Activated CD4-positive, alpha-beta T cell treated with anti-CD3 and anti-CD28 coated beads, Interleukin-10, Interleukin-2, amounts not matched to agents 100 ng/mL and 50 ng/mL, durations not matched to agents 16 hours and 8 hours (primary cell): ENCODE results near the gene CENPP.

ENCODE experiments used
- DNase-seq: peaks from one replicate; pipeline ENCODE4 v3.0.0-alpha.2; 2020

The CENPP gene

DNA sequence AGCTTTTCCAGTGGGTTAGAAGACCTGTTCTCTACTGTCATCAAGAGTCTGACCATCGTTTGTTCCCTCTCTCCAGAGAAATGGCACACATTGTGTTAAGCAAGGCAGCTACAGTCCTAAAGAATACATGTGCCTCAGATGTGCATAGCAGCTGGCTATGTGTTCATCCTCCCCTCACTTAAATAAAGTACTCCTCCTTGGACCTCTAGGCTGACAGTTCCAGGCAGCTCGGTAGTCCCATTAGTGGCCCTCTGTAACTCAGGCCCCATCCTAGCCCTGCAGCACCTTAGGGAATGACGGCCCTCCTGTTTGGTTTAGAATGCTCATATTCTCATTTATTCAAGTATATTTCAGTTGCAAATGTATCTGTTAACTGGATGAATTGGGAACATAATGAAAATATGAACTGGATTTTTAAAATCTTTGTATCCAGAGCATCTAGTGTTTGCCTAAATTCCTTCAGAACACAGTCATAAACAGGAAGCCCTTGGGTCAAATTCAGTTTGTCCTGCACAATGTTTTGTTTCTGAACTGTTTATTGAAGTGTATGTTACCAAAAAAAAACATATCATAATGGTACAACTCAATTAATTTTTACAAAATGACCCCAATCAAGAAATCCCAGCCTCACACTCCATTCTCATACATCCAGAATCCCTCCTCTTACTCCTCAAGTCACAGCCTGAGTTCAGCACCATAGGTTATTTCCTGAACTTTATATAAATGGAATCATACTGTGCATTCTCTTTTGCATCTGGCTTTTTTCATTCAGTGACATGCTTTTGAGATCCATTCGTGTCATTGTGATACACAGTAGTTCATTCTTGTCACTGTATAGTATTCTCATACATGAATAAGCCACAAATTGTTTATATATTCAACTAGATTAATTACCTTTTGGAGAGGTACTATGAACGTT lies 158.1 kb downstream of the CENPP start:
- DNase-seq, result no peak

DNA sequence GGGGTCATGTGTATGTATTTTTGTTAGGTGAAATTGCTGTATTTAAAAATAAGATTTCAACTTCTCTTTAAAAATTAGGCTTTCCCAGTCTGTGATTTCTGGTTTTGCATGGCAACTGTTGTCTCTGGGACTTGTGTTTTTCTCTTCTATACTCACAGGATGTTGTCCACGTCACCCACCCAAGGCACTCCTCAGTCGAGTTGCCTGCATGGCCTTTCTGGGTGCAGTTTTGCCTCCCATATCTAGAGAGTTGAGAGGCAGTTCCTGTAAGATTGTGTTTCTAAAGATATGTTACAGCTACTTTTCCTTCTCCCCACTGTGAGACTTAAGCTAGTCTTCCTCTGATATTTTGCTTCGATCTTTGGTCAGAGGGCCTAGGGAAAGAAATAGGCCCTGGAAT lies 158.8 kb downstream of the CENPP start:
- no peak for DNase-seq

DNA sequence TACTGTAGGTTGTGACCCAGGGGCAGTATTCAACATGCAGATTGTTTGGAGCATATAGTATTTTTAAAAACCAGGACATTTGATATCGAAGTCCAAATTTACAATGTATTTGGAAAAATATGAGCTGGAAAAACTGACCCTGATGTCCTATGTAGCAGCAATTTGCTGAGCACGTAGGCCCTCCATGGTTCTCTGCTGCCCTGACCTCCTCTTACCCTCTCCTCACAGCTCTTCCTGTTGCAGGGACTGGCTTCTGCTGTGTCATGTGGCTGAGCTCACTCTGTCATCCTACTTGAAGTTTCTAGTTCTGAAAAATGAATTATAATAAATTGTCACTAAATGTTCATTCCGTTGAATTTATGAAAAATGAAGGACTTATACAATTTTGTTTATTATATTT lies 160.6 kb downstream of the CENPP start:
- DNase-seq, result no peak

DNA sequence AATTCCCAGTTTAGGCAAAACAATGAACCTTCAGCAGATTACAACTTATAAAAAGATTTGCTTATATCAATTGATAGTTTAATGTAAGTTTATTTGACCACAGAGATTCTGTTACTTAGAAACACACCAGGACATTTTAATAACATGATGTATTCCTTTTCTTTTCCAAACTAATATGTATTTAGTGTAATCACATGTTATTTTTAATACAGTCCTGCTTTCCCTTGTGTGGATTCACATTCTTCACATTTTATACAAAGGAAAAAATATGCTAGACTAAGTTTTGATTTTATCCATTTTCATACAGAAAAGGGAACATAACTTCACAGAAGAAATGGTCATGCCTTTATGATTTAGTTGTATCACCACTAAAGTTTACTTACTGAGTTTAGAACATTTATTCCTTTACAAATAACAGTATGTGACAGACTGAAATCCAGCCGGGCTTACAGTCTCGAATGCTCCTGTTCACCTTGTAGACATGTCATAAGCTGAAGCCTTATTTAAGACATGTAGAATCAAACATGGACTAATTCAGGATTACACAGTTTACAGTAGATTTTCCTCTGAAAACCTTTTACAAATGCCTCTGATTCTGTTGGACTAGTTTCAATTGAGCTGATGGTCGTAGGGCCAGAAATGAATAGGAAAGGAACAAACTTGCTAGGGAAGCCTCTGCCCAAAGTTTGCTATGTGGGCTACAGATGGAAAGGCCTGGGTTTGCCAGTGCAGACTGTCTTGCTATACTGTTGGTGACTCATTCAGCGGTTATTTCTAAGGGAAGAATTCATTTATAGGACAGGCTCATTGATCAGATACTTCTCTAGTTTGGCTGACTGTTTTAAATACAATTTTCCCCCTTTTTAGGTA lies 163.2 kb downstream of the CENPP start:
- no peak for DNase-seq

DNA sequence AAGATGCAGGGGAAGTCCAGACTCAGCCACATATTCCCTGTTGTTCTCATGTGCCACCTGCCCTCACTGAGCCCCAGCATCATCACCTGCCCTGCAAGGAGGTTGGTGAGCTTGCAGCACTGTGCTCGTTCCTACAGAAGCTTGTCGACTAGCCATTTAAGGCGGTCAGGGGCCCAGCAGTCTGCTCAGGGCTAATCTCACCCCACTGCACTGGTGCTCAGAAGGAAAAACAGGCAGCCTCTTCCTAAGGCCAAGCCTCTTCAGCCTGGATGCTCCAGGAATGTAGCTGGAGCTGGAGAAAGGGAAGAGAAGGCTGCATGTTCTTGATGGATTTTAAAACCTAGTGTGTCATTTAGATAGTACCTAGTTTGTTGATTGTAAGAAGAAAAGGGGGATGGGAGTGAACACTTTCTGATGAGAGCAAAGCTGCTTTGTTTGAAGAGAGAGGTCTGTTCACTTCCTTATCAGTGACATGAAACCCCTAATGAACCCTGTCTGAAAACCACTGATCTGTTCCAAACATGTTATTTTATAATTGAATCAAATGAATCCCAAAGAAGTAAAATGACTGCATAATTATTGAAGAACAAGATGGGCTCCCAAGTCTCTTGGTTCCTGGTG lies 167.1 kb downstream of the CENPP start:
- no peak for DNase-seq

DNA sequence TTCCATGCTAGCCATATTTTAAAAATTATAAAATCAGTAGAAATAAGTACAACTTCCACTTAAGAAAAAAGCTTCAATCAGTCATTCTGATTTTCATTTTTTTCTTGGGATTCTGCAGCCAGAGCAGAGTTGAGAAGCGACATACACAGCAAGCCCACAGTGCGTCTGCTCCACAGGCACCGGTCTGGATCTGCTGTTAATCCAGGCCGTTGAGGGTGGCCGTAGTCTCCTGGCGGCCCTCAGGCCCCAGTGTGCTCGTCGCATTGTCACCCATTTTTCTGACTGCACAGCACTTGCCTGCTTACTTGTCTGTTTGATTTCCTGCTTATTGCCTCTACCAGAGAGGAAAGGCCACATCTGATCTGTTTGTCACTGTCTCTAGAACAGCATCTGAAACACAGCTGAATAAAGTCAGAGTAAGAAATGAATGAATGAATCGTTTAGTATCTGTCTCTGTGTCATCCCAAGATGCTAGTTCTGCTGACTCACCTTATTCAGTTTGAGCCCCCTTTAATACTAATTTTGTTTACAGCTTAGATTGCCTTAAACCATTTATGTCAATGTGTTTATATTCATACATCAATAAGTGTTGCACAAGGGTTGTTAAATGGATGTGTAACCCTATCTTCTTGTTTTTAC lies 168.1 kb downstream of the CENPP start:
- peak; percentile 10 for DNase-seq

DNA sequence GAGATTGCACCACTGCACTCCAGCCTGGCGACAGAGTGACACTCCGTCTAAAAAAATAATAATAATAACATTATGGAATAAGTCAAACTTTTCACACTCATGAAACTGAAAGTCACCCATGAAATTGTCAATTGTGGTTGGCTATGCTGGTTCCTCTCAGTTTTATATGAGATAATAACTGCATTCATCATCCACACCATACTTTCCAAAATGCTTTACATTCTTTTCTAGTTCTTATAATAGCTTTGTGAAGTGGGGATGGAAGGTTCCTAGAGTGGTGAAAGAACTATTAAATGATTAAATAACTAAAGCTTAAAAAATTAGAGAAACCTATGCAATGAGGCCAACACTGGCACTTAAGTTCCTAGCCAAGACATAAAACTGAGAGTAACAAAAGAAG lies 169.1 kb downstream of the CENPP start:
- no peak for DNase-seq

DNA sequence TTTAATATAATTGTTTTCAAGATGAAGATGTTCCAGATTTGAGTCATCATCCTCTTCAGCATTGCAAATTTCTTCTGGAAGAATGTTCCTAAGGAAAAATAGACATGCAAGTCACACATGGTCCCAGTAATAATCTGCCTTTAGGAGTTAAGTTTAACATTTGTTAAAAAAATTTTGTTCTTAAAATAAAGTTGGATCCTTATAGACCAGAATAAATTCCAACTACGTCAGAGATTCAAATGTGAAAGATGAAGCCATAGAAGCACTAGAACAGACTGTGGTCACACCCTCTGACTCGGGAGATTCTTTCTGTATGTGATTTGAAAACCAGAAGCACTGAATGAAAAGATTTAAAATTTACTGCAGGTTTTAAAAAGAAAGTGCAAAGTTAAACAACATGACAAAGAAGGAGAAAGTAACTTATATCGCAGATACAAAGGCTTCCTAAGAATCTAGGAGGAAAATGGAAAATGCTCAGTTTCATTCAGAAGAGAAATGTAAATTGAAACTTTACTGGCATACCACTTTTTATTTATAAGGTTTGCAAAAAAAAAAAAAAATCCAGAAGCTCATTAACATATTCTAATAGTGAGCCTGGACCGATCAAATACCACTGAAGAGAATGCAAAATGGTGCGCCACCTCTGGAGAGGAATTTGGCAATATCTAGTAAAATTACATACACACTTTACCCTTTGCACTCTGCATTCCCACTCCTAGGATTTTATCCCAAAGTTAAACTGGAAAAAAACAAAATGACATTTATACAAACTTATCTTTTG lies 170.8 kb downstream of the CENPP start:
- no peak for DNase-seq

DNA sequence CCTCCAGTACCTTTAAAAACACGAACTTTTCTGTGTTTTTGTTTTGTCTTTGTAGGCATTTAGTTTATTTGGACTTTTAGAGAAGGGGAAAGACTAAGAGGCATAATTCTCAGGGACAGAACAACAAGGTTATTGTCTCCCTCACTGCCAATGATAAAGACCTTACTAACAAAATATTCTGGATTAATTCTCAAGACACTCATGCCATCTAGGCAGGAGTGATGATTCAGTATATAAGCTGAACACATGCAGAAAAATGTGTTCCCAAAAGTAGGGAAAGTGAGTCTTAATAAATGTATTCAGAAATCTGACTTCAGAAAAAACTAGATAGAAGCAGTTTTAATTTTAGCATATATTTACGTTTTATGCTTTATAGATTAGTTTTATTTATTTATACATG lies 173.9 kb downstream of the CENPP start:
- no peak for DNase-seq

DNA sequence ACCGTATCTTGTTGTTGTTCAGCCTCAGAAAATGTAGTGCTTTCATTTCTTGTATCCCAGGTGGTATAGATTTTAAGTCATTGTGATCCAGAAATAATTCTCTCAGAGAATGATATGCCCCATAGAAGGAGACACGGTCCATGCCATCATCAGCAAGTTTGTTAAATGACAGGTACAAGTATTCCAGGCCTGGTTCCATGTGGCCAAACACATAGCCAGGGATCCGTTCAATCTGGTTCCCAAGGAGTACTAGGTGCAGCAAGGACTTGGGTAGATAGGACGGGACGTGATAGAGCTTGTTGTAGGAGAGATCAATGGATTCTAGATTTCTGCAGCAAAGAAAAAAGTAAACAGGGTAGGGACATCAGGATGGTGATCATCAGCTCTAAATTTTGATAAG lies 175.0 kb downstream of the CENPP start:
- DNase-seq, result no peak

DNA sequence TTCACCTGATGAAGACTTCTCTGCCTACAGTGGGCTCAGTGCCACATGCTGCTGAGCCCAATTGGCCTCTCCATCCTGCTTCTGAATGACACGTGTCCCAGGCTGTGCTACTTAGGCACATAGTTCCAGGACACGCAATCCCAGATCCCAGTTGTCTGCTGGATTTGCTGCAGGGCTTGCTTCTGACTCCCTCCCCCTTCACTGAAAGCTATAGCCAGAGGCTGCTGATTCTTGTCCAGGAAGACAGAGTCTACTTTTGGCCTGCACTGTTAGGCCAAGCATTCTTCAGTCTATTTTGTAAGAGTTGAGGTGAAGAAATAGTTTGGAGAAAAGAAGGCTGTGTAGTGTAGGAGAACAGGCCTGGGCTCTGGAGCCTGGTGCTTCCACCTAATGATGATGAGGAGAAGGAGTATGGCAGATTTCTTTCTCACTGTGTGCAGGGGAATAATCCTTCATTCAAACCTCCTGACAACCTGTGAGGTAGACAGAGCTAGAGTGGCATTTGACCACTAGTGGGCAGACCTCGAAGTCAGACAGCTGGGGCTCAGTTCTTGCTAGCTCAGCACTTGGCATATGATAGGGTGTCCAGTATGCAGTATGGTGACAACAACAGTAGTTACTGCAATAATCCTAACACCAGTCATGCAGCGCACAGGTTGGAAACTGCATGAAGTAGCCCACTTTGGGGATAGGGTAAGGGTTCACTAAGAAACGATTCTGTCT lies 176.1 kb downstream of the CENPP start:
- peak; percentile 19 for DNase-seq

DNA sequence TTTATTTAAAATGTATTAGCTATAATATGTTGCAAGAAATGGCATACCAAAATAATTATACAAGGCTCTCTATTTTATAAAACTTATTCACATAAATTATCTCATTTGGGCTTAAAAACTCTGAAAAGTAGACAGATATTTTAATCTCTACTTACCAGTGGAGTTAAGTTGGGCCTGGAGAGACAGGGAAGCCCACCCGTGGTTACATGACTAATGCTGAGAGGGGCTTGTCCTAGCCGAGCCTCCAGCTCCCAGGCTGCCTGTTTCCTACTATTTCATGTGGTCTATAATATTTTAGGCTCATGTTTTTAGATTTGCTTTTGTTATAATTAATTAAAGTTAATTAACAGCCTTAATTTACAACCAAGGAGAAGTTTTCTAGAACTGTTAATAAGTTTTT lies 177.4 kb downstream of the CENPP start:
- DNase-seq, result no peak

DNA sequence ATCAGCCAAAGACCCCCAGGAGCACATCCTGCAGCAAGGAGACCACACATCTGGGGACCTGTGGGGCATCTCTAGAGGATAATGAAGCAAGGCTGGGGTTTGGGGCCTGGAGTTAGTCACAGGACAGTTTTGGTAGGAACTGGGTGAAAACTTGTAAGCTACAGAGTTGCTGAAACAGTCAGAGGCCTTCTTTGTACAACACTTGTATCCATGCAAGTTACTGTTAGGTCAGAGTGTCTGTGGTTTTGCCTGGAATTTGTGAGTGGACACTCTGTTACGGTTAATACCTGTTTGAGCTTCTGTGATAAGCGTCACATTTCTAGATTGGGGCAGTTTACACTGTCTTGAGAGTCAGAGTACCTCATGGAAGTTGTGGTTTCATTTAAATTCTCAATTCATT lies 179.1 kb downstream of the CENPP start:
- no peak for DNase-seq

DNA sequence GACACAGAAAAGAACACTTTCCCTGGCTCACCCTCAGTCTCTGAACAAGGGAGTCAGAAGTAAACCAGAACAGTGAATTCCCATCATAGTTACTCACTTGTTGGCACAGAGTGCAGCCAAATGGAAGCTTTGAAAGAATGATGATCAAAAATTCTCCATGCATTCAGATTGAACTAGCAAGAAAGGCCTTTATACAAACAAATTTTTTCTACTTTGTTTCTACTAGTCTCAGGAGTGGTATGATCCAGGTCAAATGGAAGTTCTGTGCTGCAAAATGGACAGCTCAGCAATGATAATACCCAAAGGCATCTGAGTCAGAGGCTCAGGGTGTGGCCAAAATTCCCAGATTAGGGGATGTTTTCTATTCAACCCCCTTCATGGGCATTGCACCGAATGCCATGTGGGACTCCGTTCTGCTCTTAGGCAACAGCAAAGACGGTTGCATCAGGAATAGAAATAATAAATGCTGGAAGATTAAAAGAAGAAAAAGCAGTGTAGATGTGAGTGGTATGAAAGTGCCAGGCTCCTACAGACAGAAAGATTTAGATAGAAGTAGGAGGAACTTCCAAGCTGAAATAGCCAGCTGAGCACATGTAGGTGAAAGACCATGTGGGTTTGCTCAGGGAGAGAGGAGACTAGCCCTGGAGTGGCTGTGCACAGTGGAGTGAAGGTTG lies 180.6 kb downstream of the CENPP start:
- DNase-seq, result no peak

DNA sequence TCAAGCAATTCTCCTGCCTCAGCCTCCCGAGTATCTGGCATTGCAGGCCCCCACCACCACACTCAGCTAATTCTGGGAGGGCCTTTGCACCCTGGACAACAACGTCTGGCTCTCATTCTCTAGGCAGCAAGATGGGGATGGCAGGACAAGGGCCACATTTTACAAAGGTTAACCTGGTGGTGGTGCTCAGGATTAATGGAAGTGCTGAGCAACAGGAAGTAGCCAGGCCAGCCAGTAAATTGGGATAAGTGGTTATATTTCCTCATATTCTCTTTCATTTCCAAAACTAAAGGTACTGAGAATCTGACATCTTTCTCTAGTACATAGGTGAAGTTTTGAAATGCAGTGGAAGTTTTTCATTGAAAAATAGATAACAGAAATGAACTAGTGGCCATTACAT lies 181.3 kb downstream of the CENPP start:
- no peak for DNase-seq

DNA sequence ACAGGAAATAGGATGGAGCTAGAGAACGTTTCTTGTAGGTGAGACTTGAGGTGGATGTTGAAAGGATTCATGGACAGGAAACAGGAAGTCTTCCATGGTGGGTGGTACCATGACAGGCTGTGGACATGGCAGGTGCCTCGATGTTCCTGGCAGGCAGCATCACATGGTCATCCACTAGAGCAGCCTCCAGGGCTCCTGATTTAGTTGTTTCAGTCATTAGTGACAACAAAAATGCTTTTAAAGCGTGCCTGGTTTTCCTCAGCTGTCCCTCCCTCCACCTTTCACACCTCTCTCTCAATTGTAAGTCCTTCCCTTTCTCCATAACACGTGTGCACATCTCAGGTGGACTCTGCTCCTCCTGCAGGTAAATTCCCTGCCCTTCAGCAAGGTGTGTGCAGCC lies 181.7 kb downstream of the CENPP start:
- DNase-seq, result no peak

DNA sequence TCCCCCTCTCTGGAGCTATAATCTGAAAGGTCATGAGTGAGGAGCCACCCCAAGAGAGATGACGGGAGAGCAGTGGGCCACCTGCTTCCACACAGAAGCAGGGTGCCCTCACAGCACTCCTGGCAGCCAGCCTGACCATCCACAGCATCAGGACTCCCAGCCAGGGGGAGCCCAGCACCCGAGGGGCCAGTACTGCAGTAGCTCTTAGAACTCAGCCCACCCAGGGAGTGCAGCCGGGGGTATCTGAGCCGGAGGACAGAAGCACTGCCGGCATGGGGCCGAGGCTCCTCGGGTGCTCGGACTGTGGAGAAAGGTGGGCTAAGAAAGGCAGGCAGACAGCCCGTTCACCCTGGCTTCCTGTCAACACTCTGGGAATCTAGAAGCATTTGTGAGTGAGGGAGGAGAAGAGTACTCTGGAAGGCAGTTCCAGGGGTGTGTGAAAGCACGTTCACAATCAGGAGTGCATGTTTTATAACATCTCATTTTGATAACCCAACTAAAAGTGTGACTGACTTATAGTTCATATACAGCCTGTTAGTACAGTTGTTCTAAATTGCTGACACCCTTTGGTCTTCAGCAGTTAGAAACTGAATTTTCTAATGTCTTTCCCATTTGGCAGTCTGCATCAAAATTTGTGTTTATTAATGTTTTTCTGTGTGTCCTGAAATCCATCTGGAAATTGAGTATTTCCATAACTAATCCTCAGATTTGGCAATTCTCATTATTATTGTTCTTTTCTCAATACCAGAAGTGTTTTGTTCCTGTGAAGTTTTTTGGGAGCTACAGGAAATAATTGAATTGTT lies 182.5 kb downstream of the CENPP start:
- DNase-seq, result no peak

DNA sequence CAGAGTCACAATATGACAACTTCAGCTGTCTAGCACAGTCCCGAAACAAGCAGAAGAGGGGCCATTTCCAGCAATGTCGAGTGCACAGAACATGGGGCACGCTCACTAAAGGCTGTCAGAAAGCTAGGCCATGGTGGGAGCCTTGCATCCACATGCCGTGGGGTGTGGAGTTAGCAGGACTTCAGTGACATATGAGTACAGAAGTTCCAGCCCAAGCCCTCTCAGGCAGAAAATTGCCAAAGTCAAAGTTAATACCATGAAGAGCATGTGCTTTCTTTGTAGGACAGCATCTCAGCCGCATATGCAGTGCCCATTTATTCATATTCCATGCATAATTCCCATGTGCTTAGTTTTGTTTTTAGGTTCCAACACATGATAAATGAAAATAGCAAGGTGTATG lies 183.3 kb downstream of the CENPP start:
- DNase-seq, result no peak

DNA sequence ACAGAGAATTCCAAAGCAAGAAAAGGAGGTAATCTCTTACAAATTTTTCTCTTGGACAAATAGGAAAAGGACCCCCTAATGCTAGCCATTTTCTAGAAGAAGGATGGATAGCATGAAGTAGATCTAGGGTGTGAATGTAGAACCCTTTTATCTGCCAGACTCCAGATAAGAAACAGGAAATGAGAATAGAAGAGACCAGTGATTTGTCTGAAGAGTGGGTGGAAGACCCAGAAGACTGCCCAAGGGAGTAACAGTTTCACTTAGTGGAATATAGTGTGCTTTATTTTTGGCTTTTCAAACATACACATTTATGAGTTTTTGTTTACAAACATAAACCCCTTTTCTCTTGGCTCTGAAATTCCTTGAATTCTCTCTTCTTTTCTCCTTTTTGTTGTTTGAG lies 185.0 kb downstream of the CENPP start:
- no peak for DNase-seq

DNA sequence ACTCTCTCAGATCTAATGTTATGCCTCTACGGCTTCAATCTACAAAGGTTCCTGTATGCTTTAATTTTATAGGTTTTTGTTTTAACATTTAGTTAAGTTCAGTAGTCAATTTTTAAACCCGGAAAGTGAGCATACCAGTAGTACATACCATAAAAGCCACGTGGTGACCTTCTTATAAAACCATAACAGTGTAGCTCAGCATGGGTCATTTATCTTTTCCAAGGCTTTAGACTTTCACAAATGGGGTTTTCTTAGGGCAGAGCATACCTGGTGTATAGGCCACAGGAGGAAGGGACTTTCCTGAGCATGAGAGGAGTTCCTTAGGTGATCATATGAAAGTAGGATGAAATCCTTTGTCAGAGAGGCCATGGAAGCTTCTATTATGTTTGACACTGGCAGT lies 186.9 kb downstream of the CENPP start:
- DNase-seq, result no peak
